ENCODE results near the gene NDOR1.

Gene NDOR1

DNA sequence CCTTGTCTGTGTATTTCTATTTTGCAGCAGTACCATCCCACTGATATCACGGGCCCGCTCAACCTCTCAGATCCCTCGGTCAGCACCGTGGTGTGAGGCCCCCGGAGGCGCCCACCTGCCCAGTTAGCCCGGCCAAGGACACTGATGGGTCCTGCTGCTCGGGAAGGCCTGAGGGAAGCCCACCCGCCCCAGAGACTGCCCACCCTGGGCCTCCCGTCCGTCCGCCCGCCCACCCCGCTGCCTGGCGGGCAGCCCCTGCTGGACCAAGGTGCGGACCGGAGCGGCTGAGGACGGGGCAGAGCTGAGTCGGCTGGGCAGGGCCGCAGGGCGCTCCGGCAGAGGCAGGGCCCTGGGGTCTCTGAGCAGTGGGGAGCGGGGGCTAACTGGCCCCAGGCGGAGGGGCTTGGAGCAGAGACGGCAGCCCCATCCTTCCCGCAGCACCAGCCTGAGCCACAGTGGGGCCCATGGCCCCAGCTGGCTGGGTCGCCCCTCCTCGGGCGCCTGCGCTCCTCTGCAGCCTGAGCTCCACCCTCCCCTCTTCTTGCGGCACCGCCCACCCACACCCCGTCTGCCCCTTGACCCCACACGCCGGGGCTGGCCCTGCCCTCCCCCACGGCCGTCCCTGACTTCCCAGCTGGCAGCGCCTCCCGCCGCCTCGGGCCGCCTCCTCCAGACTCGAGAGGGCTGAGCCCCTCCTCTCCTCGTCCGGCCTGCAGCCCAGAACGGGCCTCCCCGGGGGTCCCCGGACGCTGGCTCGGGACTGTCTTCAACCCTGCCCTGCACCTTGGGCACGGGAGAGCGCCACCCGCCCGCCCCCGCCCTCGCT, 37.5 kb upstream of the NDOR1 start:
- Mint-ChIP-seq H3K36me3 (ENCODE audit: low read depth) (no peaks in the 10 kb centered on the region), H3K4me3 (peak overlapping the region in 2 of 3 experiments; percentile 54 to 61), H3K9me3 (no peaks in the 10 kb centered on the region), H3K27me3 (ENCODE audit: low read depth) (peaks cover 87% of the 10 kb centered on the region), H3K4me1 (no peaks in the 10 kb centered on the region), H3K27ac (no peak overlapping the region)
- TF ChIP-seq, protein P1, sequence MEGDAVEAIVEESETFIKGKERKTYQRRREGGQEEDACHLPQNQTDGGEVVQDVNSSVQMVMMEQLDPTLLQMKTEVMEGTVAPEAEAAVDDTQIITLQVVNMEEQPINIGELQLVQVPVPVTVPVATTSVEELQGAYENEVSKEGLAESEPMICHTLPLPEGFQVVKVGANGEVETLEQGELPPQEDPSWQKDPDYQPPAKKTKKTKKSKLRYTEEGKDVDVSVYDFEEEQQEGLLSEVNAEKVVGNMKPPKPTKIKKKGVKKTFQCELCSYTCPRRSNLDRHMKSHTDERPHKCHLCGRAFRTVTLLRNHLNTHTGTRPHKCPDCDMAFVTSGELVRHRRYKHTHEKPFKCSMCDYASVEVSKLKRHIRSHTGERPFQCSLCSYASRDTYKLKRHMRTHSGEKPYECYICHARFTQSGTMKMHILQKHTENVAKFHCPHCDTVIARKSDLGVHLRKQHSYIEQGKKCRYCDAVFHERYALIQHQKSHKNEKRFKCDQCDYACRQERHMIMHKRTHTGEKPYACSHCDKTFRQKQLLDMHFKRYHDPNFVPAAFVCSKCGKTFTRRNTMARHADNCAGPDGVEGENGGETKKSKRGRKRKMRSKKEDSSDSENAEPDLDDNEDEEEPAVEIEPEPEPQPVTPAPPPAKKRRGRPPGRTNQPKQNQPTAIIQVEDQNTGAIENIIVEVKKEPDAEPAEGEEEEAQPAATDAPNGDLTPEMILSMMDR (IDR thresholded peaks at IDR 0.05; ENCODE audit: unreplicated experiment in 3 of 3), result no peak

DNA sequence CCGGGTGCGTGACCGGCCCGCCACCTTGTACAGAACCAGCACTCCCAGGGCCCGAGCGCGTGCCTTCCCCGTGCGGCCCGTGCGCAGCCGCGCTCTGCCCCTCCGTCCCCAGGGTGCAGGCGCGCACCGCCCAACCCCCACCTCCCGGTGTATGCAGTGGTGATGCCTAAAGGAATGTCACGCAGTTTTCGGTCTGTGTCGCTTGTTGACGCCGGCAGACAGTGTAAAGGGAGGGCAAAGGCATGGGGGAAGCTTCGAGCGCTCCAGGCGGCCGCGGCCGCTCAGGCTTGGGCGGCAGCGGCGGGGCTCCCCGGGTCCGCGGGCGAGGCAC, 37.0 kb upstream of the NDOR1 start:
- H3K4me1 Mint-ChIP-seq, result no peaks in the 10 kb centered on the region
- H3K27me3 Mint-ChIP-seq (ENCODE audit: low read depth), result peaks cover 87% of the 10 kb centered on the region
- H3K9me3 Mint-ChIP-seq, result no peaks in the 10 kb centered on the region
- TF ChIP-seq, protein P1 (IDR thresholded peaks at IDR 0.05; ENCODE audit: unreplicated experiment in 3 of 3), result no peak
- peak overlapping the region in 1 of 3 experiments; percentile 47 for H3K4me3 Mint-ChIP-seq
- no peaks in the 10 kb centered on the region for H3K36me3 Mint-ChIP-seq (ENCODE audit: low read depth)
- no peak overlapping the region for H3K27ac Mint-ChIP-seq

DNA sequence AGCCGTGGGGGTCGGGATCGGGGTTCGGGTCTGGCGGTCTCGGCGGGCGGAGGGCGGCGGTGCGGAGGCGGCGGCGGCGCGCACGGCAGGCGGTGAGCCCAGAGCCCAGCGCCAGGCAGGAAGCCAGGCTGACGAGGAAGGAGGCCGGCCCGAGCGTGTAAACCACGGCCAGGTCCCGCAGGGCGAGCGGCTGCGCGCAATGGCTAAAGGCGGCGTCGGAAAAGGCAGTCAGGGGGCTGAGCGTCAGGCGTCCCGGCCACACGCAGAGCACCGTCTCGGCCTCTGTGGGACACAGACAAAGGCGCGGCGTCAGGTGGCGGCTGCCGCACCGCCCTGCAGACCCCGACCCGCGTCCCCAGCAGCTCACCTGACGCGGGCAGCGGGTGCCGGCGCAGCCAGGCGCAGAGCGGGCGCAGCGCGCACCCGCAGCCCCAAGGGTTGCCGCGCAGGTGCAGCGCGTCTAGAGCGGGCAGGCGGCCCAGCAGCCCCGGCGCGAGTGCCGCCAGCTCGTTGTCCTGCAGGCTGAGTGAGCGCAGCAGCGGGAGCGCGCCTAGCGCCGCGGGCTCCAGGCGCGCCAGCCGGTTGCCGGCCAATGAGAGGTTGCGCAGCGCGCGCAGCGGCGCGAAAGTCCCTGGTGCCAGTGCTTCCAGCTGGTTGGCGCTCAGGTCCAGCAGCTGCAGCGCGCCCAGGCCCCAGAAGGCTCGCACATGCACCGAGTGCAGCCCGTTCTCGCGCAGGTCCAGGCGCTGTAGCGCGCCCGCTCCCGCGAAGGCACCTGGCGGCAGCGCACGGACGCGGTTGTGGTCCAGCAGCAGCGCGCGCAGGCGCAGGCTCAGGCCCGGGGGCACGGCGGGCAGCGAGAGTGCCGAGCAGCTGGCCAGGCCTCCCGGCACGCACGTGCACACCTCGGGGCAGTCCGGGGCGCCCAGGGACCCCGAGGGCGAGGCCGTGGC, 36.3 kb upstream of the NDOR1 start:
- Mint-ChIP-seq H3K27me3 (ENCODE audit: low read depth) (peaks cover 84% of the 10 kb centered on the region), H3K4me3 (peak overlapping the region; percentile 48 to 57 (median 52)), H3K9me3 (no peaks in the 10 kb centered on the region), H3K36me3 (ENCODE audit: low read depth) (no peaks in the 10 kb centered on the region), H3K4me1 (no peaks in the 10 kb centered on the region), H3K27ac (no peak overlapping the region)
- TF ChIP-seq, protein P1 (IDR thresholded peaks at IDR 0.05; ENCODE audit: unreplicated experiment in 3 of 3), result no peak

DNA sequence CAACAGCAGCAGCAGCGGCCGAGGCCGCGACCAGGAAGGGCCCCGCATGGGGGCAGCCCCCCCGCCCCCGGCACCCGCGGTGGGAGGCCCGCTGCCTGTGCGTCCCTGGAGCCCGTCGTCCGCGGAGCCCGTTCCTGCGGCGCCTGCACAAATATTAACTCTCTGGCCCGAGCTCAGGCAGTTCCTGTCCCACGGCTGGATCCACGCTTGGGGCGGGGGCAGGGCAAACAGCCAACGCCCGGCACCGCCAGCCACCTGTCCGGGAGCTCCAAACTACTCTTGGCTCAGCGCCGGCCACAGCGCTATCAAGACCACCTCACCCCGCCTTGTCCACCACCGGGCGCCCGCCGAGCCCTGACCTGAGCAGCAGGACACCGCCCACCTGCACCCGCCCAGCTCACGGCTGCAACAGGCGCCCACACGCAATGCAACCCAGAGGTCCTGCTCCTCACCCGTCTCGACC, 35.6 kb upstream of the NDOR1 start, which contains the start of gene LRRC26:
LRRC26 (minus strand) TSS at position 156 of the 463 bp plus-strand sequence; CDS start at position 48, 108 bp downstream.
- H3K4me3 Mint-ChIP-seq, result peak within 1 kb of the TSS; percentile 48 to 57 (median 52)
- no peaks in the 10 kb centered on the region for H3K36me3 Mint-ChIP-seq (ENCODE audit: low read depth)
- H3K9me3 Mint-ChIP-seq, result no peaks in the 10 kb centered on the region
- TF ChIP-seq, protein P1 (IDR thresholded peaks at IDR 0.05; ENCODE audit: unreplicated experiment in 3 of 3), result no peak
- no peaks in the 10 kb centered on the region for H3K4me1 Mint-ChIP-seq
- no peak within 1 kb of the TSS for H3K27ac Mint-ChIP-seq
- peaks cover 77% of the 10 kb centered on the region for H3K27me3 Mint-ChIP-seq (ENCODE audit: low read depth)

DNA sequence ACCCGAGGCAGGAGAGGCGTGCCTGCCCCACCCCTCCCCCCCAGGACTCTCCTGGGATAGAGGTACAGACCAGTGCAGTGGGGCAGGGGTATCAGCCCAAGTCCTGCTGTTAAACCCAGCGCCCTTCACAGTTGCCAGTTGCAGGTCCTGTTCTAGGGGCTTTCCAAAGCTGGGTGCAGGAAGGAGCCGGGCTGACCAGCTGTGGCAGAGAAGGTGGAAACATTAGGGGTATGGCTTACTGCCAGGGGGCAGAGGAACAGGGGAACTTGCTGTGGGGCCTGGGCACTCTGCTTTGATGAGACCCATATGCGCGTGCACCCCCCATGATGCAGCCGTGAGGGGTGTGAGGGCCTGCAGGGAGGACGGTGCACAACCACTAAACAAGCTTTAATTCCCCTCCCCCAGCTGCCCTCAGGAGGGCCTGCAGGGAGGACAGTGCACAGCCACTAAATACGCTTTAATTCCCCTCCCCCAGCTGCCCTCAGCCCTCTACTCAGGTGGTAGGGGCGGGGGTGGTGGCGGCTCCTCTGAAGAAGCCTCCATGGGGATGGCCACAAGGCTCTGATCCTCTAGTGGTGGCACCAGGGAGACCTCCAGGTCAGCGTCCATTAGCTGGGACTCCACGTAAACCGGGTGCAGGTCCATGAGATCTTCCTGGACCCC, 34.9 kb upstream of the NDOR1 start:
- TF ChIP-seq, protein P1 (IDR thresholded peaks at IDR 0.05; ENCODE audit: unreplicated experiment in 3 of 3), result no peak

More for the DNA sequence above, 34.9 kb upstream of the NDOR1 start:
- no peak overlapping the region for H3K27ac Mint-ChIP-seq
- H3K4me3 Mint-ChIP-seq, result no peak overlapping the region
- peaks cover 74% of the 10 kb centered on the region for H3K27me3 Mint-ChIP-seq (ENCODE audit: low read depth)
- H3K9me3 Mint-ChIP-seq, result no peaks in the 10 kb centered on the region
- H3K4me1 Mint-ChIP-seq, result no peaks in the 10 kb centered on the region
- H3K36me3 Mint-ChIP-seq (ENCODE audit: low read depth), result no peaks in the 10 kb centered on the region
